Measurements from ENCODE around the gene PPM1M.
"Not testable (repeated sequence)": the region's sequence is repeated elsewhere in the genome, so short reads cannot be mapped to it uniquely, and the experiment has no call there.

Gene PPM1M

DNA sequence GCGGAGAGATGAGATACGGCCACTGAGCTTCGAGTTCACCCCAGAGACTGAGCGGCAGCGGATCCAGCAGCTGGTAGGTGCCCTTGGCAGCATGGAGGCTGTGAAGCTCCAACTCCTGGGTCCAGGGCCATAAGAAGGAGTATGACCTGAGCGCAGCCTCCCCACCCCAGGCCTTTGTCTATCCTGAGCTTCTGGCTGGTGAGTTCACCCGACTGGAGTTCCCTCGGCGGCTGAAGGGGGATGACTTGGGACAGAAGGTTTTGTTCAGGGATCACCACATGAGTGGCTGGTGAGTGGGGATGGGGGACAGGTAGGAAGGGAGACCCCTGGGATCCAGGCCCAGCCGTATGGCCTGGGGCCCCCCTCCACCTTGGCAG, 2.6 kb downstream of the PPM1M start:
- DNase-seq = no peak

DNA sequence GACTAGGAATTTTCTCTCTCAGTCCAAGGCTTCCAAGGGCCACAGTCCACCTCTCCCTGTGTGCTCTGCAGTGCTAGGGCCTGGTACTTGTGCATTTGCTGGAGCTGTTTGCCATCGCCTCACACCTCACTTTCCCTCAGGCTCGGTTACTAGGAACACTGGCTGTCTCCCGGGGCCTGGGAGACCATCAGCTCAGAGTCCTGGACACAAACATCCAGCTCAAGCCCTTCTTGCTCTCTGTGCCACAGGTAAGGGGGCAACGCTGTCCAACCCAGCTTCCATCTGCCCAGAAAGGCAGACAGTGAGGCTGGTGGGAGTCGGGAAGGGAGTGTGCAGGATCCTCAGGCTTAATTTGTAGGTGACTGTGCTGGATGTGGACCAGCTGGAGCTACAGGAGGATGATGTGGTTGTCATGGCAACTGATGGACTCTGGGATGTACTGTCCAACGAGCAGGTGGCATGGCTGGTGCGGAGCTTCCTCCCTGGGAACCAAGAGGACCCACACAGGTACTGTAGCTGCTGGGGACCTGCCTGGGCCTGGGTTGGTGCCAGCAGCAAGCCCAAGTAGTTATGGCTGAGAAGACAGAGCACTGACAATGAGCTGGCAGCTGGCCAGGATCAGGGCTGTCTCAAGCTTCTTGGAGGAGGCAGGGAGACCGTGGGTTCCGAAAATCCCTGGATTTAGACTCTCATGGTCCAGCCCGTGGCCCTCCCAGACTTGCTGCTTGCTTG, 3.4 kb downstream of the PPM1M start:
- DNase-seq = peak; percentile 8

- no peak for DNase-seq
These were observed 4.1 kb downstream of the PPM1M start for GRCh38 chr3:52249683-52250082.

DNA sequence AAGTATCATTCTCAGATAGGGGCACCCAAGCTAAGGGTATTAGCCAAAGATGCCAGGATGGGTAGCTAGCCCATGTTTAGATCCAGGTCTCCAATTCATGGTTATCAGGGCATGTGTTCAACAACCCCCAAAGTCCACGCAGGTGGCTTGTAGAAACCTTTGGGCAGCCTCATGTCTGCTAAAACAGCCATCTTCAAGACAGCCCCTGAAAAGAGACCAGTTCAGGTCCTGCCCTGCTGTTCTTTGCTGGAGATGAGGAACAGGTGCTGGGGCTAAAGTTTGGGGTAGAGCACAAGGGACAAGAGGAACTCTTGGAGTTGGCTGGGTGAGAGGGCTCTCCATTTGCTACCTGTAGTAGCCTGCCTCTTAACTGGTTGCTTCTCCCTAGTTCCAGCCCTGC, 4.6 kb downstream of the PPM1M start:
- DNase-seq = no peak

GRCh38 chr3:52253314-52254304, 8.1 kb downstream of the PPM1M start:
- DNase-seq = peak; percentile 92

DNA sequence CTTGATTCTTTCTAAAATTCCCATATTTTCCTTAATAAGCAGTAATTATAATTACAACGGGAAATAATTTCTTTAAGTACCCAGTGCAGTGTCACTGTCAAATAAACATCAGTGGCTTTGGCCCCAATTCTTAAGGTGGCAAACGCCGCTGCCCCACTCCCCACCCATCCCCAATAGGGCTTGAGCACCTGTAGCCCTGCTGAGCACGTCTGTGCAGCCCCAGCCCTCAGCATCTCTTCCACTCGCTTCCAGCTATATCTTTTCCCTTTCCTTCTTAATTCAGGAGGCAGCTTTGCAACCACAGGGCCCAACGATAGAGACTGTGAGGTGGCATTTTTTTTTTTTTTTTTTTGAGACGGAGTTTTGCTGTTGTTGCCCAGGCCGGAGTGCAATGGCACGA, 9.0 kb downstream of the PPM1M start:
- no peak for DNase-seq

GRCh38 chr3:52256159-52256558, 10.6 kb downstream of the PPM1M start:
- DNase-seq = no peak

GRCh38 chr3:52256622-52257021, 11.1 kb downstream of the PPM1M start:
- DNase-seq = no peak

GRCh38 chr3:52257911-52258310, 12.4 kb downstream of the PPM1M start:
- peak; percentile 38 for DNase-seq

DNA sequence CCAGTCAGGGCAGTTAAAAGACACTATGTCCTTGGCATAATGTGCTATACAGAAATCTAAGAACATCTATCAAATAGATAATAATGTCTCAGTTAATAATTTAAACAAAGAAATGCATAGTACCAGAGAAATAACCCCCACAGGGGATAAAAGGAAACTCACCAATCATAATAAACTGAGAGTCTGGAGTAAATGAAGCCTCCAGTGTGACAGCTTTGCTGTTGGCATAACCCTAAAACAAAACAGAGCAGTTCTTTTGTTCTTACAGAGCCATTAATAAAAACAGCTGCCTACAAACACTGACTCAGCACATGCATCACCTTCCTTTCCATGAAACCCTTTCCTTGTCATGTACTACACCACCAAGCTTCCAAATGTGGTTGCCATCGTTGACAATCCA, 13.5 kb downstream of the PPM1M start:
- DNase-seq = no peak

DNA sequence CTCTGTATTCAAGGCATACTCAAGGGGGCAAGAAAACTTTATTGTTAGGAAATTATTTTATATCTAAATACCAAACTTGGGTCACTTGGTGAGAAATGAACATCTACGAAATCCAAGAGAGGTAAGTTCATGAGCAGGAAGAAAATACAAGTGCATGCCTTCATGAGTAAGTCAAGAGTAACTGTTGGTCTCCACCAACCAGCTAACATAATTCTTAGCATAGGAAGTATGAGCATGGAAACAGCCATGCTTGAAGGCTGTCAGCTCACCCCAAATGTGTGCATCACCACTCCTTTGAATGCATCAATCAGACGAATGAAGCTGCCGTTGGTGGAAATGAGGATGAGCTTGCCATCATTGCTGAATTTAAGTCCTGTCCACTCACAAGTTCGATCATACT, 13.9 kb downstream of the PPM1M start:
- DNase-seq = no peak

DNA sequence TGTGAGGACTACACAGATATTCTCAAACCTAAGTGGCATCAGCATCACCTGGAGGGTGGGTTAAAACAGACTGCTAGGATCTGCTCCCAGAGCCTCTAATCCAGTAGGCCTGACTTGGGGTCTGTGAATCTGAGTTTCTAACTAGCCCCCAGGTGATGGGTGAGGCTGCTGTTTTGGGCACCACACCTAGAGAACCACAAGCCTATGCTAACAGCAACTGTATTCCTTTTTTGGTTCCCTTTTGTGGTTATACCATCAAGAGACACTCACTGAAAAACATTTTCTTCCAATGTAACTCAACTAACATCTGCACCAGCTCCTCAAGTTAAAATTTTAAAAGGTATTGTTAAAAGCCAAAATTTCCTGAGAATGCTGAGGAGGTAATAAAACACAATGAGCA, 16.9 kb downstream of the PPM1M start:
- no peak for DNase-seq

GRCh38 chr3:52265387-52265786, 19.8 kb downstream of the PPM1M start:
- DNase-seq = peak; percentile 14

DNA sequence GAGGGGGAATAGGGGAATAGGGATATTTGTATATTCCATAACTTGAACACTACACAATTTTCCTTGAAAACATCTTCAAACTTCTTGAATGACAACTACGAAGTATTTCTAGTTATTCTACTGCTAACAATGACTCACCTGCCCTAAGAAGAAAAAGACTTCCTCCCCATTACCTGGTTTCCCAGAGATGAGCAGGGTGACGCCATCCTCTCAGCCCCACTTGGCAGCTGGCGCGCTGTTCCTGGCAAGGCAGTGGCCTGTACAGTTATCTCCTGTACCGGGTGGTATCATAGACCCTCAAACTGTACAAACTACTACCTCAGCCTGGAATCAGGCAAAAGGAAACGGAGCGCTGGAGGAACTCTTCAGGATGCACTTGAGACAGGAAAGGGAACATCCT, 22.5 kb downstream of the PPM1M start:
- DNase-seq = no peak

DNA sequence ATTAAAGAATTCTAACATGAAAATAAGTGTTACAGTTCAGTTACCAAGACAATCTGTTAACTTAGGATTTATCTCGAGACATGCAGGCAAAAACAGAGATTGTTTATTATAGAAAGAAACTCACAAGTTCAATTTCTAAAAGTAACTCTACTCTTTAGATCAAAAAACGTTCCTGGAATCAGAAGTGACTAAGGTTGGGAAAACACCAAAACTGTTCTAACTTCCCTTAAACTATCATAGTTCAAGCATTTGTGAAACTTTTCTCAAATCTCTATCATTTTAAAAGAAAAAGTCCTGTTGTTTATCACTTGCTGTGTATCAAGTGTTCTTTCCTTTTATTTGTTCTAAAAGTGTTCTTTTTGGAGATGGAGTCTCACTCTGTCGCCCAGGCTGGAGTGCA, 24.2 kb downstream of the PPM1M start:
- DNase-seq = no peak

GRCh38 chr3:52270252-52270754, 24.7 kb downstream of the PPM1M start:
- no peak for DNase-seq

DNA sequence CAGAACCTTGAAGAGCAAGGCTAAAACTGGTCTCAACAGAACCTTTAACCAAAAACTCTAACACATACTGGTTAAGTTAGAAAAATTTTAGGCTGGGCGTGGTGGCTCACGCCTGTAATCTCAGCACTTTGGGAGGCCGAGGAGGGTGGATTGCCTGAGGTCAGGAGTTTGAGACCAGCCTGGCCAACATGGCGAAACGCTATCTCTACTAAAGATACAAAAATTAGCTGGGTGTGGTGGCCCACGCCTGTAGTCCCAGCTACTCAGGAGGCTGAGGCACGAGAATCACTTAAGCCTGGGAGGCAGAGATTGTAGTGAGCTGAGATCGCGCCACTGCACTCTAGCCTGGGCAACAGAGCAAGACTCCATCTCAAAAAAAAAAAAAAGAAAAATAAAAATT, 26.6 kb downstream of the PPM1M start:
- not testable (repeated sequence) for DNase-seq

DNA sequence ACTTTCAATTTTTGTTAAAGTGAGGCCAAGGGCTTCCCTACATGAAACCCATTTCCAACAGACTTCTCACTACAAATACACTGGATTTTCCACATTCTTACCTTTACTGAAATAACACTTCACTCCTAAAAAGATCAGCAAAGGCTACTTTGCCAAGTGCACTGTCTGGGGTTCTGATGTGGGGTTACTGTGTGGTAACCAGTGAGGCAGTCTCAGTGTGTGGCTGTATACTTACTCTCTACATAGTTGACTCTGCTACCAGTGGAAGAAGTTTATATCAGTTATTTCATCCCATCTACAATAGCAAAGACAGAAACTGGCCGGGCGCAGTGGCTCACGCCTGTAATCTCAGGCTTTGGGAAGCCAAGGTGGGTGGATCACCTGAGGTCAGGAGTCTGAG, 27.3 kb downstream of the PPM1M start:
- no peak for DNase-seq

DNA sequence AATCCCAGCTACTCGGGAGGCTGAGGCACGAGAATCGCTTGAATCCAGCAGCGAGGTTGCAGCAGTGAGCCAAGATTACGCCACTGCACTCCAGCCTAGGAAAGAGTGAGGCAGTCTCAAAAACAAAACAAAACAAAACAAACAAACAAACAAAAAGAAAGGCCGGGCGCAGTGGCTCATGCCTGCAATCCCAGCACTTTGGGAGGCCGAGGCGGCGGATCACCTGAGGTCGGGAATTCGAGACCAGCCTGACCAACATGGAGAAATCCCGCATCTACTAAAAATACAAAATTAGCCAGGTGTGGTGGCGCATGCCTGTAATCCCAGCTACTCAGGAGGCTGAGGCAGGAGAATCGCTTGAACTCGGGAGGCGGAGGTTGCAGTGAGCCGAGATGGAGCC, 29.2 kb downstream of the PPM1M start:
- not testable (repeated sequence) for DNase-seq

DNA sequence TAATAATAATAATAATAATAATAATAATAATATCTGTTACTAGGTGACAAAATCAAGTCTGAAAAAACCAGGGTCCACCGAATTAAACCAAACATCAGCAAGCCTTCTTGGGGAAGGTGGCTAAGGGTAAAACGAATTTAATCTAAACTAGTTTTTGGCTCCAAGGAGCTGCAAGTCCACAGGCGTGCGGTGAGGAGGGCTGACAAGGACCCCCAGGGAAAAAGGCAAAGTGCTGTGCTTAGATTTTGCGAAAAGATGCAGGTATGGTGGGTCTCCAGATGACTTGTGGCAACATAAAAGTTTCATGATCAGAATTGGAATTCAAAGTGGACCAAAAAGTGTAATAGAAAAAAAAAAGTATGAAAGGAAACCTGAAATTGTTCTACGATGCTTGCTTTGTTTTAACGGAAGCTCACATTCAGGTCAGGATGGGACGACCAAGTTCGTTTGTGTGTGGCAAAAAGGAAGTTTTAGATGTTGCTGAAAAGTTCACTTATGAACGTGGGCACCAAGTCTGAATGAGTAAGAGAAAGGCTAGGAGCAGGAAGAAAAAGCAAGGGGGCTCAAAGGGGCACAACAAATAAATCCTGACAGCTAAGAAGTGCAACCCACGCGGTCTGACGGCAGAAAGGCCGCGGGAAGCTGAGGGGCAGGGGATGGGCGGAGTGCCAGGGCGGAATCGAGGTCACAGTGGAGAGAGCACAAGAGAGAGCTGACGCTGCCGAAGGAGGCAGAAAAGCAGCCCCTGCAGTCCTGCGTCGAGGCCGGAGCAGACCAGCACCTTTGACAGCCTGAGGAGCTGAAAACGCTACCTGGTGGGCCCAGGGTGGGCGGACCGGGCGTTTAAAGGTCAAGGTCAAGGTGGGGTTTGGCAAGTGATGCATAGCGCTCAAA, 31.8 kb downstream of the PPM1M start:
- DNase-seq = peak; percentile 70

DNA sequence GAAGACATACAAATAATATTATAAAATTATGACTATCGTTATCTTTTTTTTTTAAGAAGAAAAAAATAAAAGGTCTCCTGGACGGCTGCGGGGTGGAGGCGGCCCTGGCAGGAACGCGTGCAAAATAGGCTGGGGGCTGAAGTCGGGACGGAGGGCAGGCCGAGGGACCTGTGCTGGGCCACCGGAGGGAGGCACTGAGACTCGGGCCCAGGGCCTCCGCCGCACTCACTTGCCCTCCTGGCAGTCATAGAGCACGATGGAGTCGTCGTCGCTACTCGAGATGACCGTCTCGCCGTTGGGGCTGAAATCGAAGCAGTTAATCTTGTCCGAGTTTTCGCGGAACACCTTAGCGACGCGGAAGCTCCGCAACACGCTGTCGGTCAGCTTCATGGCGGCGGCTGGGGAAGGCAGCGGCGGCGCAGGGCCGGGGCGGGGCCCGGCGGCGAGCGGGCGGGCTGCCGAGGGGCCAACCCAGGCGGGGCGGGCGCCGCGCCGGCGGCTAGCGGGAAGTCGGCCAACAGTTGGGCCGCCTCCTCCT, 32.5 kb downstream of the PPM1M start:
- peak; percentile 79 for DNase-seq

- DNase-seq = peak; percentile 96
These were observed 33.0 kb downstream of the PPM1M start, which contains the start of gene WDR82 for GRCh38 chr3:52278510-52279069. Gene WDR82 (minus strand): TSS chr3:52278649. CDS start chr3:52278361, 288 bp downstream.
